ENCODE data around the gene SLC22A9. TPM values are rescaled to one million over a fixed set of nuclear protein-coding genes. Genes with fewer than 3 reads are reported as not detected.
A peak's percentile ranks its signal among the peaks of the same experiment; 100 is the strongest.

SLC22A9 gene
- total RNA-seq, 2 experiments from 2014 or later, result not detected

DNA sequence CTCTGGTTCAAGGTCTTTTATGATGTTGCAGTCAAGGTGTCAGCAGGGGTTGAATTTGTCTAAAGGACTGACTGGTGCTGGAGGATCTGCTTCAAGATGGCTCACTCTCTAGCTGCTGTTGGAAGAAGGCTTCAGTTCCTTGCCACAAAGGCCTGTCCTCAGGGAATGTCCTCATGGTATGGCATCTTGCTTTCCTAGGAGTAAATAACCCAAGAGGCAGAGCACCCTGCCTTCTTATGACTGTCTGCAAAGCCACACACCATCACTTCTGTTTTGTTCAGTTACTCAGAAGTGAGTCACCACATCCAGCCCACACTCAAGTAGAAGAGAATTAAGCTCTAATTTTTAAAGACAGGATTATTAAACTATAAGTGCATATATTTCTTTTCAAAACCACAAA is 76.1 kb downstream of the SLC22A9 start:
- ChIA-PET CTCF (interaction anchor here (1.3 kb wide), 1 partner anchor 34 kb away, joined by 4 read pairs; no protein-coding TSS in a partner anchor), POLR2A (no interaction called here)
- no peaks in the 10 kb centered on the region for H3K9me3 Mint-ChIP-seq (ENCODE audit: low read depth)
- peaks cover 7% of the 10 kb centered on the region for H3K27me3 Mint-ChIP-seq
- DNase-seq (peak; percentile 45), ATAC-seq (peak; percentile 61)
- intact Hi-C loops (cut with DNase I, micrococcal nuclease), result loop anchor here (1.0 to 2.0 kb wide), 2 partner anchors 121 to 223 kb away; no protein-coding TSS in a partner anchor
- H3K27ac Mint-ChIP-seq, result no peak overlapping the region
- no peak overlapping the region for H3K4me3 Mint-ChIP-seq
- no peaks in the 10 kb centered on the region for H3K36me3 Mint-ChIP-seq (ENCODE audit: low read depth)
- peaks cover 35% of the 10 kb centered on the region for H3K4me1 Mint-ChIP-seq

DNA sequence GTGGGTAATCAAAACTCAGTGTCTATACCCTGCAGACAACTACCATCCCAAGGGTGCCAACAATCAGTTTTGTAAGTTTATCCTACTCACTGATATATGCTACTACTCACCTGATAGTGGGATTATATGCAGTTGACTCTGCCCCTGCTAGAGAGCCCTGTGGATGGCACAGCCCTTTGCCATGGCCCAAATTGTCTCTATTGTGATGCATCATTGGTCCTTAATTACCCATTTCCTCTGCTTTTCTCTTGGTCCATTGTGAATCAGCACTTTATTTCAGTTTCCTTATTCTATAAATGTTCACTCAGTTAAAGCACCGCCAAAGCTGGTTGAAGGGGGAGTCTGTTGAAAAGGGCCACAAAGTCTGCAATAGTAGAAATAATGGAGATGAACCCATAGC is 79.1 kb downstream of the SLC22A9 start:
- POLR2A ChIA-PET, result no interaction called here
- H3K27ac Mint-ChIP-seq, result no peak overlapping the region

DNA sequence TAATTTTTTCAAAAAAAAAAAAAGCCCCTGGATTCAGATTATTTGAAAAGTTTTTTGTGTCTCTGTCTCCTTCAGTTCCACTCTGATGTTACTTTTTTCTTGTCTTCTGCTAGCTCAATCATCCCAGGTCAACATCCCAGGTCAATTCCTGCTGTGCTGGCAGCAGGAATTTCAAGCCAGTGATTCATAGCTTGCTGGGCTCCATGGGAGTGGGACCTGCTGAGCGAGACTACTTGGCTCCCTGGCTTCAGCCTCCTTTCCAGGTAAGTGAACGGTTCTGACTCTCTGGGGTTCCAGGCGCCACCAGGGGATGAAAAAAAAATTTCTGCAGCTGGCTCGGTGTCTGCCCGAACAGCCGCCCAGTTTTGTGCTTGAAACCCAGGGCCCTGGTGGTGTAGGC is 90.0 kb downstream of the SLC22A9 start:
- DNase-seq, result no peak
- Mint-ChIP-seq H3K36me3 (ENCODE audit: low read depth) (no peaks in the 10 kb centered on the region), H3K27me3 (peaks cover 4% of the 10 kb centered on the region), H3K4me3 (no peak overlapping the region), H3K27ac (no peak overlapping the region), H3K4me1 (no peaks in the 10 kb centered on the region), H3K9me3 (ENCODE audit: low read depth) (no peaks in the 10 kb centered on the region)
- POLR2A ChIA-PET, result no interaction called here
- ATAC-seq, result no peak
- CTCF ChIA-PET, result no interaction called here
- intact Hi-C loops (cut with DNase I, micrococcal nuclease), result no loop called here

More for the DNA sequence above, 79.1 kb downstream of the SLC22A9 start:
- Mint-ChIP-seq H3K4me1 (peaks cover 28% of the 10 kb centered on the region), H3K9me3 (ENCODE audit: low read depth) (no peaks in the 10 kb centered on the region), H3K27me3 (peaks cover 7% of the 10 kb centered on the region), H3K36me3 (ENCODE audit: low read depth) (no peaks in the 10 kb centered on the region), H3K4me3 (no peak overlapping the region)
- CTCF ChIA-PET, result interaction anchor here (0.5 to 1.4 kb wide), 2 partner anchors 41 to 191 kb away, joined by 3 to 4 read pairs; no protein-coding TSS in a partner anchor
- intact Hi-C loops (cut with DNase I, micrococcal nuclease), result no loop called here
- DNase-seq, result no peak
- no peak for ATAC-seq

Other genes with a start within 250 kb of the SLC22A9 start
- not detected for gene SLC22A24, start 225.6 kb upstream of the SLC22A9 start, total RNA-seq
- not detected for gene SLC22A25, start 126.2 kb upstream of the SLC22A9 start, total RNA-seq
- under 1 TPM in 1 of 2 experiments, not detected in 1; 0.07 TPM for gene PLAAT5, start 121.4 kb downstream of the SLC22A9 start, total RNA-seq
- not detected for gene LGALS12, start 136.3 kb downstream of the SLC22A9 start, total RNA-seq
- 10 to 100 TPM; 16.8 to 18.7 TPM for gene PLAAT4, start 167.0 kb downstream of the SLC22A9 start, total RNA-seq
- not detected for gene PLAAT2, start 193.6 kb downstream of the SLC22A9 start, total RNA-seq
- gene PLAAT3, start 244.6 kb downstream of the SLC22A9 start, total RNA-seq, result 1 to 10 TPM; 1.8 to 3.1 TPM